NCI-H2196 (cell line): ENCODE data around the gene PLCG2.
"Not testable (repeated sequence)": the region's sequence is repeated elsewhere in the genome, so short reads cannot be mapped to it uniquely, and the experiment has no call there.

Experiments used
- DNase-seq: peaks from one replicate; lab custom pipeline; 2025; ENCODE audit not compliant: unreplicated experiment; lab: John Stamatoyannopoulos, UW

The PLCG2 gene

GRCh38 chr16:81933361-81933760, 154.3 kb downstream of the PLCG2 start:
- no peak for DNase-seq

GRCh38 chr16:81934711-81935110, 155.6 kb downstream of the PLCG2 start:
- DNase-seq = not testable (repeated sequence)

GRCh38 chr16:81936209-81937000, 157.3 kb downstream of the PLCG2 start:
- no peak for DNase-seq

GRCh38 chr16:81937305-81938038, 158.4 kb downstream of the PLCG2 start:
- no peak for DNase-seq

- DNase-seq = no peak
Observed at GRCh38 chr16:81938326-81939163, 159.5 kb downstream of the PLCG2 start.

- DNase-seq = peak; percentile 0
Observed at GRCh38 chr16:81939164-81940056, 160.3 kb downstream of the PLCG2 start.

GRCh38 chr16:81940781-81941560, 161.9 kb downstream of the PLCG2 start:
- DNase-seq = peak; percentile 1

- DNase-seq = no peak
Observed at GRCh38 chr16:81942007-81942601, 163.0 kb downstream of the PLCG2 start.

GRCh38 chr16:81945665-81946064, 166.6 kb downstream of the PLCG2 start:
- no peak for DNase-seq

- DNase-seq = no peak
Observed at GRCh38 chr16:81946206-81946605, 167.1 kb downstream of the PLCG2 start.

- DNase-seq = no peak
Observed at GRCh38 chr16:81951564-81951963, 172.5 kb downstream of the PLCG2 start.

GRCh38 chr16:81956213-81956948, 177.3 kb downstream of the PLCG2 start:
- no peak for DNase-seq

- DNase-seq = no peak
Observed at GRCh38 chr16:81964808-81965207, 185.7 kb downstream of the PLCG2 start.

- DNase-seq = no peak
Observed at GRCh38 chr16:81967358-81967757, 188.3 kb downstream of the PLCG2 start.

GRCh38 chr16:81971853-81972252, 192.8 kb downstream of the PLCG2 start:
- DNase-seq = no peak

GRCh38 chr16:81973737-81974136, 194.6 kb downstream of the PLCG2 start:
- no peak for DNase-seq

GRCh38 chr16:81975637-81976036, 196.5 kb downstream of the PLCG2 start:
- no peak for DNase-seq

- not testable (repeated sequence) for DNase-seq
Observed at GRCh38 chr16:81977335-81977942, 198.3 kb downstream of the PLCG2 start.
